ENCODE data around the gene TPK1. TPM values are rescaled to one million over a fixed set of nuclear protein-coding genes. Genes with fewer than 3 reads are reported as not detected.
A peak's percentile ranks its signal among the peaks of the same experiment; 100 is the strongest.
"Not testable (repeated sequence)": the region's sequence is repeated elsewhere in the genome, so short reads cannot be mapped to it uniquely, and the experiment has no call there.

The TPK1 gene
- total RNA-seq, 1 experiment from 2014 or later: 3.5 TPM

DNA sequence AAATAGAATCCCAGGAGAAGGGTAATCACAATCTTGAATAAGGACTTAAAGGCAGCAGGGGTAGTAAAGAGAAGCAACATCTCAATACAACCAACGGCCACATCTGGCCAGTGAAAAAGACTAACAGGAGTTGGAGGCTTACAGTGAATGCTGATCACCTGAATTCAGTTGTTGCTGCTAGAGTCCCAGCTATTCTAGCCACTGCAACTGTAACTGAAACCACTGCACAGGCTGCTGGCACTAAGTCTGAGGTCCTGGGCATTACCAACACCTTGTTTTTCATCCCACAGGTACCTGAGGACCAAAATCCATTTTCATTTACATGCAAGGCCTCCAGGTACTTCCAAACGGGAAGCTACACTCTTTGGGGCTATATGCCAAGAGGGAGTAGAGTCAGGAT, 44.4 kb downstream of the TPK1 start:
- Histone ChIP-seq H3K4me3 (no peak overlapping the region), H3K36me3 (no peaks in the 10 kb centered on the region), H3K9me3 (no peaks in the 10 kb centered on the region), H3K27me3 (no peaks in the 10 kb centered on the region)
- no peak for DNase-seq

DNA sequence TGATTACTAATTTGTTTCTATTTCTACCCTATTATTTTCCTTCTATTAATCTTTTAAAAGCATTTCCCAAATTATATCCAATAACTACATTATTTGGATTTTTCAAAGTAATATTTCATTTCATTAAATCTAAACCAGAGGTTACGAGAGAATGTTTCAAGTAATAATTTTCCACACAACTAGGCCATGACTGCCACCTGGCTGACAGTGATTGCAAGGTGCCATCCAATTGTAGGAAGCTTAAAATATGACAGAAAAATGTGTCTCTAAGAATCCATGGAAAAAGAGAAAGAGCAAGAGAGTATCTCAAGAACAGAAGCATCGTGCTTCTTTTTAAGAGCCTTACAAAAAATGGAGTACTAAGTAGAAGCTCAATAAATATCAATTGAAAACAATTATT, 48.7 kb downstream of the TPK1 start:
- Histone ChIP-seq H3K4me3 (no peak overlapping the region), H3K9me3 (no peaks in the 10 kb centered on the region), H3K36me3 (no peaks in the 10 kb centered on the region), H3K27me3 (no peaks in the 10 kb centered on the region)
- DNase-seq: no peak

DNA sequence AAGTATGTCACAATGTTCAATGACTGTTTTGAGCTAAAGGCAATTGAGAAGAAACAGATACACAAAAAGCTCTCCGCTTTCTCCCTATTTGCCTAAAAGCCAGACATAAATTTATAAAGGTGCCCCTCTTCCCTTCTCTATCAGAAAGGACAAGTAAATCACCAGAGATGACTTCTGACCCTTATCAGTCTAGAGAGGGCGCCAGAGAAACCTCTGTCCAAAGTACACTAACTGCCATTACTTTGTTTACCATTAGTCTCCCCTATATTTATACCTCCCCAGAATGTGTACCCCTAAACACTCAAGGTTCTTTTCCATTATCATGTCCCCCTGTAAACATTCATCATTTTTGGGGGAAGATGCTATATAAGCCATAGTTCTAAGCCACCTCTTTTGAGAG, 49.3 kb downstream of the TPK1 start:
- no peak overlapping the region for H3K4me3 ChIP-seq
- no peaks in the 10 kb centered on the region for H3K9me3 ChIP-seq
- DNase-seq: no peak
- no peaks in the 10 kb centered on the region for H3K27me3 ChIP-seq
- no peaks in the 10 kb centered on the region for H3K36me3 ChIP-seq

DNA sequence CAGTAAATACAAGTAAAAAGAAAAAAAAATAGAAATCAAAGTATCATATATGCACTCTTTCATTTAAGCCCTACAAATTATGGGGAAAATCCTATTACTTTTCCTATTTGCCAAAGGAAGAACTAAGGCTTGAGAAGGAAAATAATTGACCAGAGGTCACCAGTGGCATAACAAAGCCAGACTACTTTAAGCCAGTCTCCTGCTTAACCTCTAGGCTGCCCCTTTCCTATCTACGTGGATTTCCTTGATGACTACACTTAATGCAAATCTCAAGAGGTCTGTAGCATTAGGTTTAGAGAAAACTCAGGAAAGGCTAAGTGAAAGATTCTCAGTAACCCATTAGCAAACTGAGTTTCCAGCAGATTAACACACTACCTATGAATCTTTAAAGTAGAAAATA, 49.8 kb downstream of the TPK1 start:
- Histone ChIP-seq H3K36me3 (no peaks in the 10 kb centered on the region), H3K4me3 (no peak overlapping the region), H3K9me3 (no peaks in the 10 kb centered on the region), H3K27me3 (no peaks in the 10 kb centered on the region)
- no peak for DNase-seq

DNA sequence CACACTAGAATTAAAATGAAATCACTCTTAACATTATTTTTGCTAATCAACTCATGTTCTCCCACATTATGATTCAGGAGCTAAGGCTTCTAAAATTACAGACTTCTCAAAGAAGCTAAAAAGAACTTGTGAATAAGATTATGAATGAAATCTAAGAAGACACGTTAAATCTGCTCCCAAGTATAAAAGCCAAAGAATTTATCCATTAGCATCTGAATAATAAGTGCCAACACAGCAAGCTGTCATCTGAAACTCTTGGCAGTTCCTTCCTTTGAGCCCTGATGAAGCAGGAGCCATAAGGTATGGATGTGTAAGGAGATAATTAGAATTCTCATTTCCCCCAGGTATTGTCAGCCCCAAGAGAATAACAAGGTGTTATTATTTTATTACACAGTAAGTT, 50.3 kb downstream of the TPK1 start:
- Histone ChIP-seq H3K9me3 (no peaks in the 10 kb centered on the region), H3K4me3 (no peak overlapping the region), H3K36me3 (no peaks in the 10 kb centered on the region), H3K27me3 (no peaks in the 10 kb centered on the region)
- DNase-seq: no peak

DNA sequence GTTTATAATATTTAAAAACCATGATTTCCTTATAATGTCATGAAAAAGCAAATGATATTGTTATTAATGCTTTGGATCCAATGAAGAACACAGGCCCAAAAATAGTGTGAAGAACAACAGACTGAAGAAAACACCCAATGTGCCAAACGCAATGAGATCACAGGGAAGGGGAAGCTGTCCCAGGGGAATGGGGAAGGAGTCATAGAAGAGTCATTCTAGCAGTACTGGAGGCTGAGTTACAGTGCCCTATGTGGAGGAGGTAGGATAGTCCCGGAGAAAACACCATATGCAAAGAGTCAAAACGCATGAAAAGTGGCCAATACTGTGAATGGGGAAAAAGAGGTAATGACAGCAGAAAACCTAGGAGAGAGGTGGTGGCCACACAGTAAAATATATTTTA, 50.9 kb downstream of the TPK1 start:
- Histone ChIP-seq H3K9me3 (no peaks in the 10 kb centered on the region), H3K36me3 (no peaks in the 10 kb centered on the region), H3K27me3 (no peaks in the 10 kb centered on the region), H3K4me3 (no peak overlapping the region)
- DNase-seq: peak; percentile 21

DNA sequence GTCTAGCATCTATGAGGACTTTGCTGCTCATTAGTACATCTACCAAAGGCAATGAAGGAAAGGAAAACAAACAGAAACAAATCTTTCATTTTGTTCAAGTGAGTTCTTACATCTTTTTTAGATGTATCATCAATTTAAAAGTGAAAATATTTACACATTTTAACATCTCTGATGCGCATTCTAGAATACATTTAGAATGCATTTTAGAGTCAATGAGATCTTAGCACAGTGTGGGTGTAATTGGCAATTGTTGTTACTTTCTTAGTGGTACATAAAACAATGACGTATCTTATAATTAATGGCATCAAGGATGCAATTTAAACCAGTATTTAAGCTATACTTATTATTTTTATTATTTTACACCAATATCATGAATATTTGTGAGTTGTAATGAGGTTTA, 51.4 kb downstream of the TPK1 start:
- Histone ChIP-seq H3K36me3 (no peaks in the 10 kb centered on the region), H3K9me3 (no peaks in the 10 kb centered on the region), H3K4me3 (no peak overlapping the region), H3K27me3 (no peaks in the 10 kb centered on the region)
- no peak for DNase-seq

DNA sequence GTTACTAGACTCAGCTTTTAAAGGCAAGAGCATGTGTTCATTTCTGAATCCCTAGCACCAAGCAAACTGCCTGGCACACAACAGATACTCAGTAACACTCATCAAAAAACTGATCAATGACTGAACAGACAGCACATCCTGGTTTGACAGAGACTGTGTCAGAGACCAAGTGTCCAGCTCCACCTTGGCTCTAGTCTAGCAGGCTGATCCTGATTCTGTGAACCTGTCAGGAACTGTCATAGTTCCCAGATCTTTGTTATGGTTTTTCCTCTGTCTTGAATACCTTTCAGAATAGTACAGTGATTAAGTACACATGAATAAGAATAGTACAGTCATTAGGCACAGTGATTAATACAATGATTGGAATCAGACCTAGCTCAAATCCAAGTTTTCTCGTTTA, 53.0 kb downstream of the TPK1 start:
- H3K9me3 ChIP-seq: no peaks in the 10 kb centered on the region
- H3K27me3 ChIP-seq: no peaks in the 10 kb centered on the region
- no peak overlapping the region for H3K4me3 ChIP-seq
- no peak for DNase-seq
- no peaks in the 10 kb centered on the region for H3K36me3 ChIP-seq

DNA sequence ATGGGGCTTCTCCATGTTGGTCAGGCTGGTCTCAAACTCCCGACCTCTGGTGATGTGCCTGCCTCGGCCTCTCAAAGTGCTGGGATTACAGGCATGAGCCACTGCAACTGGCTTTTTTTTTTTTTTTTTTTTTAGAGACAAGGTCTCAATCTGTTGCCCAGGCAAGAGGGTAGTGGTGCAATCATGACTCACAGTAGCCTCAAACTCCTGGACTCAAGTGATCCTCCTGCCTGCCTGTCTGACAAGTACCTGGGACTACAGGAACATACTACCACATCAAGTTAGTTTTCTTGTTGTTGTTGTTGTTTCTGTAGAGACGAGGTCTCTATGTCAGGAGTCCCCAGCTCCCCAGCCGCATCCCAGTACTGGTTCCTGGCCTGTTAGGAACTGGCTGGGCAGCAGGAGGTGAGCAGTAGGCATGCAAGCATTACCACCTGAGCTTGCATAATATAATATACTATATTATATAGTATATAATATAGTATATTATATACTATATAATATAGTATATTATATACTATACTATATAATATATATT, 55.7 kb downstream of the TPK1 start:
- H3K36me3 ChIP-seq: no peaks in the 10 kb centered on the region
- no peak overlapping the region for H3K4me3 ChIP-seq
- DNase-seq: no peak
- no peaks in the 10 kb centered on the region for H3K27me3 ChIP-seq
- no peaks in the 10 kb centered on the region for H3K9me3 ChIP-seq

DNA sequence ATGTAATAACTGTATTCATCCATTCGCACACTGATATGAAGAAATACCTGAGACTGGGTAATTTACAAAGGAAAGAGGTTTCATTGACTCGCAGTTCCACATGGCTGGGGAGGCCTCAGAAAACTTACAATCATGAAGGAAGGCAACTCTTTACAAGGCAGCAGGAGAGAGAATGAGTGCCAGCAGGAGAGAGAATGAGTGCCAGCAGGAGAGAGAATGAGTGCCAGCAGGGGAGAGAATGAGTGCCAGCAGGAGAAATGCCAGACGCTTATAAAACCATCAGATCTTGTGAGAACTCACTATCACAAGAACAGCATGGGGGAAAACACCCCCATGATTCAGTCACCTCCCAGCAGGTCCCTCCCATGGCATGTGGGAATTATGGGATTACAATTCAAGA, 58.0 kb downstream of the TPK1 start:
- not testable (repeated sequence) for H3K9me3 ChIP-seq, H3K27me3 ChIP-seq, H3K4me3 ChIP-seq, H3K36me3 ChIP-seq
- peak; percentile 1 for DNase-seq

DNA sequence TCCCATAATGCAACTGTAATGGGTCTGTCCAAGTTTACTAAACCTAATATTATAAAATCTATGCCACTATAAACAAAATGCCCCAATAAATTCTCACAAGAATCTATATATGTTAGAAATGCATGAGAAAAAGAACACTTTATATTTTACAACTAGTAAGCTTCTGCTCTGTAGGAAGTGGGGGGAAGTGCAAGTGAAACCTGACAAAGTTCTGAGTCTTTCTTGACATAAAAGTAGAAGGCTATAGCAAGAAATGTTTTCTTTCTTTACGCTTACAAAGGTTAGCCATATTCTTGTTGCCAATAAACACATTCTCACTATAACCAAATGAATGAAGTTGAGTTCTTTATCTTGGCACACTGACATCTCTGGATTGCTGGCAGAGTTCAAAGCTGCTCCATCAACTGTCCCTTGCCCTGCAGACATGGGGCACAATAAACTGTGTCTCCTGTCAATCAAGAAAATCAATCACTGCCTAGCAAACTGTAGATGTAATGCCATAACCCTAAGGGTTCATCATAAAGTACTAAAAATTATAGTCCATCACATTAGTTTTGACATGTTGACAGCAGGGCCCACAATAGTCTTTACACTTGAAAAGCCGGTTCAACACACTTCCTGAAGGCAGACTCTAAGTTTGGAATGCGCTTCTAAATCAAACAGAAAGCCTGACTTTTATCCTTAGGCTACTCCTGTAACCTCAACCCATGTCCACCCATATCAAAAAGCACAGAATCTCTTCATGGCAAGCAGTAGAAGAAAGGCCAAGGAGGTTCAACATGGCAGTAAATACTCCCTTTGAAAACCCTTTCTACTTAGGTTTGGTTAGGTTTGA, 58.6 kb downstream of the TPK1 start:
- Histone ChIP-seq H3K36me3 (no peaks in the 10 kb centered on the region), H3K9me3 (no peaks in the 10 kb centered on the region), H3K27me3 (no peaks in the 10 kb centered on the region), H3K4me3 (no peak overlapping the region)
- DNase-seq: no peak

DNA sequence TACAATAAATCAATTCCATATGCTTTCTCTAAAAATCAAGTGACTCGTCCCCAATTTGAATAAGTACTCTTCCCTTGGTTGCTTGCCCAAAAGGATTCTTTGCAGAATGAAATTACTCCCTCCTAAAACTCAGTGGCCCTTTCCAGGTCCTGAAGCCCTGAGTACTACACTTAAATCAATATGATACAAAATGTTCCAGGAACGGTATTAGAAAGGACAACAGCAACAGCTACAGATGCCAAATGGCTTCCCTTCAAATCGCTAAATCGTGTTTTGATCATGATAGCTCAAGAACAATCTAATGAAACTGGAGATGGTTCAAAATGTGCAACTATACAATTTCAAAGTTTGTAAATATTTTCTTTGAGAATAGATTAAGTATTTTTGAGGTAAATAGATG, 59.4 kb downstream of the TPK1 start:
- H3K27me3 ChIP-seq: no peaks in the 10 kb centered on the region
- no peaks in the 10 kb centered on the region for H3K36me3 ChIP-seq
- no peaks in the 10 kb centered on the region for H3K9me3 ChIP-seq
- no peak for DNase-seq
- H3K4me3 ChIP-seq: no peak overlapping the region

DNA sequence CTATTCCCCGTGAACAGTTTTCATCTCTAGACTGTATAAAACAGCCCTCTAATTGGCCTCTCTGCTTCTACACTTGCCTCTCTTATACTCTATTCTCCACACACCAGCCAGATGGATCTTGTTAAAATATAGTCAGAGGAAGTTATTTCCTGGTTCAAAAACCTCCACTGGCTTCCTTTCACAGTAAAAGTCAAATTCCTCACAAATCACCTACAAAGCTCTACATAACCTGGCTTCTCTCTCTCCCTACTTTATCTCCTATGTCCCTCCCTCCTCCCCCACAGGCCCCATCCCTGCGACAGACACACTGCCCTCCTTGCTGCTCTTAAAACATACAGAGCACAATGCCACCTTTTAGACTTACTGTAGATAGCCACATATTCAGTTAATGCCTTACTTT, 60.1 kb downstream of the TPK1 start:
- DNase-seq: no peak
- Histone ChIP-seq H3K36me3 (no peaks in the 10 kb centered on the region), H3K27me3 (no peaks in the 10 kb centered on the region), H3K9me3 (no peaks in the 10 kb centered on the region), H3K4me3 (no peak overlapping the region)

DNA sequence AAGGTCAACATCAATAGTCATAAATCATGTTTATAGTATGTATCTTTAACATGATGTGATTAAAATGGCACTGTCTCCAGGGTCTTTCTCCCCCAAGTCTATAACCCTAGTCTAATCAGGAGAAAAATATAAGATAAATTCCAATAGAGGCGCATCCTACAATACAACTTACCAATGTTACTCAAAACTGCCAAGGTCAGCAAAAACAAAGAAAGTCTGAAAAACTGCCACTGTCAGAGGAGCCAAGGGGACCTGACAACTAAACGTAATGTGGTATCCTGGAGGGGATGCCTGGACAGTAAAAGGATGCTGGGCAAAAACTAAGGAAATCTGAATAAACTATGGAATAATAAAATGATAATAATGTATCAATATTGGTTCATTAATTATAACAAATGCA, 63.9 kb downstream of the TPK1 start:
- DNase-seq: no peak
- H3K36me3 ChIP-seq: no peaks in the 10 kb centered on the region
- no peaks in the 10 kb centered on the region for H3K27me3 ChIP-seq
- H3K4me3 ChIP-seq: no peak overlapping the region
- no peaks in the 10 kb centered on the region for H3K9me3 ChIP-seq

DNA sequence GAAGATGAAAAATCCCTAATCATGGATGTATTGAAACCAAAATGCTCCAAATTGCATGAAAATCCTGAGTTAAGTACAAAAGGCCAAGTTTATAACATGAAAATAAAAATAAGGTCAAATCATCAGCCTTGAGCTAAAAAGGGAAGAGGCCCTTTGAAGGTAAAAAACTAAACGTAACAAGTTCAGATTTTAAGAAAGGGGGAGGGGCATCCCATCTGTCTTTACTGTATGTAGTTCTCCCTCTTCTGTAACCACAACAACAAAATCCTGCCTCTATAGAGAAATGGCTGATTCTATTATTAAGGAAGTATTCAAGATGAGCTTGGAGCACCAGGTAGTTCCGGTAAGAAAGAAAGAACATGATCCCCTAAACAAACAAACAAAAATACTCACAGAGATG, 64.7 kb downstream of the TPK1 start:
- no peak for DNase-seq
- Histone ChIP-seq H3K9me3 (no peaks in the 10 kb centered on the region), H3K4me3 (no peak overlapping the region), H3K27me3 (no peaks in the 10 kb centered on the region), H3K36me3 (no peaks in the 10 kb centered on the region)

DNA sequence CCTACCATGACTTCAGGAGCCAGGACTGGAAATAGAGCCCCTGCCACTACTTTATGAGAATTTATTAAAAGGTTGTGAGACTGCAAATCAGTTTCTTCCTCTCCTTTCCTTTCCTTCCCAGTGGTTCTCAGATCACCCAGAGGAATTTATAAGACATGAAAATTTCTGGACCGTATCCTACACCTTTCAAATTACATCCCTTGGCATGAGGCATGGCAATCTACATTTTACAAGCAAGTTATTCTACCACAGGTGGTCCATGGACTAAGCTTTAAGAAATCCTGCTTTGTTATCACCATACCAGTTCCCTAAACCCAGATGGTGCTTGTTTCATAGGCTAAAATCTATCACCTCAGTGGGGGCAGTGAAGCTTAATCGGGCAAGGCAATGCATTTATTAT, 66.5 kb downstream of the TPK1 start:
- Histone ChIP-seq H3K27me3 (no peaks in the 10 kb centered on the region), H3K4me3 (no peak overlapping the region), H3K36me3 (no peaks in the 10 kb centered on the region), H3K9me3 (no peaks in the 10 kb centered on the region)
- DNase-seq: no peak

DNA sequence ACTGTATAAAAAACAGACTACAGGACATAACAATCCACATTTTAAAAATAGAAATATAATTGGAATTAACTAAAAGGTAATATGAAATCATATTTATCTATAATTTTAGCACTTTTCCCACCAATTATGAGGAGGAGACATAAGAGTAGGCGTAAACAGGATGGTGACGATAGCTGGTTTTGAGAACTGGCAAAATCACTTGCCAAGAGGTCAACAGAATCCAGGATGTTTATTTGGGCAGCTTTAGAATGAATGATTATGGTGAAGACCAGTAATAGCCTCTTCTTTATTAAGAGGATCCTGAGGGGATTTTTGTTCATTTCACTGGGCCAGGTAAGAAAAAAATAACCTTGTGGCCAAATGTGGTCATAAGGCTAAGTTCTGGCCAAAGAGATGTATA, 67.2 kb downstream of the TPK1 start:
- H3K4me3 ChIP-seq: no peak overlapping the region
- no peaks in the 10 kb centered on the region for H3K27me3 ChIP-seq
- no peak for DNase-seq
- H3K9me3 ChIP-seq: no peaks in the 10 kb centered on the region
- H3K36me3 ChIP-seq: no peaks in the 10 kb centered on the region

DNA sequence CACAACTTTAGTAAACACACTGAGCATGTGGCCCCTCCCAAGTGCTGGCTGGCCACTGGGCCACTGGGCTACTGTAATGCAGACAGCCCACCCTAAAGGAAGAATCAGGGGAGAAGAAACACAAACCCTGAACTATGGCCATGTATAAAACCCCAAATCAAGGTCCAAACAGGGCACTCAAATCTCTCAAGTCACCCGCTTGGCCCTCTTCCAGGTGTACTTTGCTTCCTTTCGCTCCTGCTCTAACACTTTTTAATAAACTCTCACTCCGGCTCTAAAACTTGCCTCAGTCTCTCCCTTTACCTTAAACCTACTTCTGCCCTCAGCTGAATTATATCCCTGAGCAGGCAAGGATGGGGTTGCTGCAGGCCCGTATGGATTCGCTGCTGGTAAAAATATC, 72.6 kb downstream of the TPK1 start:
- H3K27me3 ChIP-seq: no peaks in the 10 kb centered on the region
- H3K4me3 ChIP-seq: no peak overlapping the region
- DNase-seq: no peak
- no peaks in the 10 kb centered on the region for H3K36me3 ChIP-seq
- no peaks in the 10 kb centered on the region for H3K9me3 ChIP-seq

Measured in MG63 (cell line).